LHCN-M2 (cell line): ENCODE data around the gene DYSF. TPM values are rescaled to one million over a fixed set of nuclear protein-coding genes. Genes with fewer than 3 reads are reported as not detected.

Experiments
- DNase-seq: peaks from one replicate; pipeline ENCODE4 v3.0.0-alpha.2; 2012; ENCODE audit warnings: low read depth
- total RNA-seq: library from RNA; depleted of rRNA; stranded (reverse); fragments of >200 nt; gene quantifications from 2 replicates; pipeline ENCODE4 v1.2.3, GENCODE V29; 2014; rRNA removed

DYSF gene
- total RNA-seq, 1 experiment from 2014 or later, result 59.5 TPM

DNA sequence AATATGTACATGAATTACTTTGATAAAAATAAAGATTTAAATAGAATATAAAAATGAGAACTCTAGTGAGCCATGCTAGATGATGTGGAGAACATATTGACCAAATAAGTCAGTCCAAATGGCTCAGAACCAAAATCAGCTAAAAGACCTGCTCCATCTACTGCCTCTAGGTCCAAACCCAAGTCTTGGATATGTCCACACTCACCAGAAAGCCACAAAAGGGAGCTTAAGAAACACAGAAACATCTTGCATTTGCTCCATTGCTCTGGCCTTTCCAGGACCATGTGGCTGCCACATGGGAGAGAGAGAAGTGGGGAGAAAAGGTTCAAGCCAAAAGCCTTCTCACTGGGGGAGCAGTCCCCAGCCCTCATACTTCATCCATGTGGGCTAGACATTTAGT, 272.5 kb downstream of the DYSF start:
- no peak for DNase-seq

DNA sequence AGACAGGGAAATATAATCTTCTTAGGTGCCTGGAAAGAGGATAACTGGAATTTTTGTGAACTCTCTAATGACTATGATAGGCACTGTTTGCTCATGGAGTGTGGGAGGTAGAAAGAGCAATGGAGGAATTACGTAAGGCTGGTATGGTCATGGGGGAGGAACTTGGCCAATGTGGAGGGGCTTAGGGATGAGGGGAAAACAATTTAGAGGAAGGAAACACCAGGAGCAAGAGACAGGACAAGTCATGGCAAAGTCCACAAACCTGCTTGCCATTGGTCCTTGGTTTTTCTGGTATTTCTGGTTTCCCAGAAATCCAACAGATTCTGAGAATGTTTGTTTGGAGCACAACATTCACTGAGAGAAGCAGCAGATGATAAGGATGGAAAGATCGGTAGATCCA, 274.2 kb downstream of the DYSF start:
- DNase-seq, result no peak

DNA sequence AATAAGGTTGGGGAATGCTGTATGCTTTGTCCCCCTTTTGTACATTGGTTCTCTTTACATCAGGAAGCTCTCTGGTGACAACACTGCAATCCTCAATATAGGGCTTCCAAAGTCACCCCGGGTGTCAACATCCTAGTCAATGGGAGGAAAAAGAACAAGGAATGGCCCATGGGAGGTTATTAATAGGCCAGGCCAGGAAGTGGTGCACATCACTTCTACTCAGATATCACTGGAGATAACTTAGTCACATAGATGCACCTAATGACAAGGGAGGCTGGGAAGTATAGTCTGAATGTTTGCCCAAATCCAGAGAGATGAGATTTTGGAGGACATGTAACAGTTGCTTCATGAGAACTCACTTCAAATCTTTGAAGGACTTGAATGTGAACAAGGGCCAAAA, 274.7 kb downstream of the DYSF start:
- DNase-seq, result no peak

DNA sequence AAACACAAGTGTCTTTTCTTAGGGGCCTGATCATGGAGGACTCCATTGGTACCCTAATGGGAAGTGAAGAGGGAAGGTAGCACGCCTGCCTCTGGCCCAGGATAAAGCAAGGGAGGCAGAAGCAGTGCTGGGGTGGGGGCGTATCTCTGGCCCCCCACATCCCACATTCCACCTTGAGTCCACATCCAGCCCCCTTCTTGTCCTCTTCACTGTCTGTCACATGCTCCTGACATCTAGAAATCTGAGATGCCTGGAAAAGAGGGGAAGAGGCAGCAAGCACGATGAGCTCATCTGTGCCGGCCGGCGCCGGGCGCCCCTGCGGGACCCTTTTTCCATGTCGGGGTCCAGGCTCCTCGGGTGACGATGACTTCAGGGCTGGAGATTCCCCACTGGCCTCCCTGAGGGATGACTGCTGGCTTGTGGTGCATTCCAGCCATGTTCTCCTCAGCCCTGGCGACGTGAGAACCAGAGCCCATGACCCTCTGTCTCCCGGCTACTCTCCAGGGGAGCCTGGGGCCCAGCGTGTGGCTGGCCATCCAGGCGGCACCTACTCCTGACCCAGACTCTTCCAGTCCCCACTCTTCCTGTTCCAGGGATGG, 277.5 kb downstream of the DYSF start:
- no peak for DNase-seq

DNA sequence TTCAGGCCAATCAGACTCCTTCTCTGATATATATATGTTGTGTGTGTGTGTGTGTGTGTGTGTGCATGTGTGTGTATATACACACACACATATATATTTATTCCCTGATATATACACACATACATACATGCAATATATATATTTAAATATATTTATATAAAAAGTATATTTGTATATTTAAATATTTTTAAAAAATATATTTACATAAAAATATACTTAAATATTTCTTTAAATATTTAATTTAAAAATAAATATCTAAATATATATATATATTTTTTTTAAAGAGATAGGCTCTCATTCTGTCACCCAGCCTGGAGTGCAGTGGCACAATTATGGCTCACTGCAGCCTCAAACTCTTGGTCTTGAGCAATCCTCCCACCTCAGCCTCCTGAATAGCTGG, 281.3 kb downstream of the DYSF start:
- no peak for DNase-seq

DNA sequence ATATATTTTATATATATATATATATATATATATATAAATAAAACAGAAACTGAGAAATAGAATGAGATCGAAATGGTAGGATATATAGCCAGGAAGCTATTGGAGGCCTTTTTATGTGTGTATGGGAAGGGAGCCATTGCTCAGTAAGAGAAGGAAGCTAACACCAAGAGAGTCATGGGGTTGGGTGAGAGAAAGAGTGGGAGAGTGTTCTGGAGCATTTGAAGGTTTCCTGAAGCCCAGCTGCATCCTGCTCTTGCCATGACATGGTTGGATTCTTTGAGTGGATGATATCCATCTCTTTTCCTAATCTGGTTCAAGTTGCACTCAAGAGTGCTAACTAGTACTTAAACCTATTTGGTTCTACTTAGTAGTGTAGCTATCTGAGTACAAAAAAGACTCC, 282.3 kb downstream of the DYSF start:
- no peak for DNase-seq

Other genes with a start within 250 kb of the DYSF start
- gene PAIP2B, start 226.5 kb upstream of the DYSF start, total RNA-seq, result 0.06 and 0.17 TPM in 2 replicates
- gene ZNF638, start 121.8 kb upstream of the DYSF start, total RNA-seq, result 87.7 and 101 TPM in 2 replicates